K562 (cell line): ENCODE data around the gene PLEKHH3. TPM values are rescaled to one million over a fixed set of nuclear protein-coding genes. Genes with fewer than 3 reads are reported as not detected.

Source experiments
- CUX1 ChIP-seq: fragments of 200-800 bp; sonication (Bioruptor generic); IDR thresholded peaks from 2 replicates; pipeline ENCODE4 v1.6.1; 2016; ENCODE audit warnings: missing genetic modification characterization, missing compliant biosample characterization
- DMBX1 ChIP-seq: fragments of 250-450 bp; sonication (Bioruptor Pico); IDR thresholded peaks from 2 replicates; pipeline ENCODE4 v1.8.0; 2022; ENCODE audit warnings: inconsistent platforms, mild to moderate bottlenecking, moderate library complexity, borderline replicate concordance
- E2F5 ChIP-seq: sonication (generic); formaldehyde crosslinking; IDR thresholded peaks from 2 replicates; pipeline ENCODE4 v1.8.0; 2022; ENCODE audit warnings: mild to moderate bottlenecking, missing genetic modification reagents
- EP400 ChIP-seq: fragments of 450-650 bp; IDR thresholded peaks from 2 replicates; pipeline ENCODE4 v1.6.1; 2017; ENCODE audit warnings: antibody characterized with exemption, mild to moderate bottlenecking, moderate library complexity
- HCFC1 ChIP-seq: IDR thresholded peaks from 2 replicates; pipeline ENCODE4 v1.6.1; 2012; ENCODE audit warnings: low read depth, low read length, improper control_type of control experiment
- HDAC1 ChIP-seq, 2 experiments: fragments of 450-650 bp; IDR thresholded peaks; 2 replicates each; pipeline ENCODE4 v1.6.1; 2016 to 2017; ENCODE audit warnings: inconsistent platforms in 1 of 2, mild to moderate bottlenecking in 1 of 2, moderate library complexity in 1 of 2
- HDAC2 ChIP-seq: fragments of 450-650 bp; IDR thresholded peaks from 2 replicates; pipeline ENCODE4 v1.6.1; 2016; ENCODE audit warnings: mild to moderate bottlenecking
- KDM5B ChIP-seq: fragments of 200-600 bp; sonication (generic); IDR thresholded peaks from 2 replicates; pipeline ENCODE4 v1.6.1; 2012; ENCODE audit warnings: low read depth, mild to moderate bottlenecking, moderate library complexity, low read length, control low read depth, inconsistent platforms; ENCODE audit not compliant: insufficient replicate concordance
- RAD51 ChIP-seq: fragments of 450-650 bp; IDR thresholded peaks from 2 replicates; pipeline ENCODE4 v1.7.1; 2016; ENCODE audit warnings: low read depth, mild to moderate bottlenecking, borderline replicate concordance
- TAF1 ChIP-seq: IDR thresholded peaks from 2 replicates; pipeline ENCODE4 v1.6.1; 2011; ENCODE audit warnings: mild to moderate bottlenecking, low read length, moderate library complexity; ENCODE audit not compliant: insufficient read depth, control insufficient read depth, severe bottlenecking; ENCODE audit errors: extremely low read depth
- ZBTB1 ChIP-seq: sonication (generic); formaldehyde crosslinking; IDR thresholded peaks from 2 replicates; pipeline ENCODE4 v1.8.1; 2023; ENCODE audit warnings: missing genetic modification reagents, low read depth, mild to moderate bottlenecking, borderline replicate concordance
- polyA plus RNA-seq, 8 experiments: library from polyadenylated mRNA; depleted of rRNA in 4 of 8; stranded (reverse) in 5 of 8; unstranded in 3 of 8; fragments of >200 nt; fragmentation: Nextera tagmentation in 2 of 8; fragmentation: Illumina TruSeq in 1 of 8; extraction: Ambion mirVana in 2 of 8; extraction: Trizol in 1 of 8; gene quantifications; 2 replicates each; pipeline versions ENCODE4 v1.2.1 to v1.2.3, GENCODE V29; 2011 to 2014; ENCODE audit warnings: inconsistent platforms in 1 of 8, missing spikeins in 1 of 8
- total RNA-seq, 7 experiments: library from RNA; depleted of rRNA in 6 of 7; stranded (reverse); fragments of >200 nt in 6 of 7; fragmentation: Illumina TruSeq in 2 of 7; extraction: Trizol in 2 of 7; gene quantifications; 2 replicates each; pipeline versions ENCODE4 v1.2.1 to v1.2.3, GENCODE V29; 2011 to 2021; ENCODE audit warnings: low replicate concordance in 1 of 7

Gene PLEKHH3
- total and polyA plus RNA-seq, 9 of the 15 experiments (the other 6 are each of a cell fraction or from before 2014, with no cell fraction given) = 0.58 to 34.5 (median 5.0) TPM

- no peak for TF ChIP-seq CUX1 (CRISPR knock-in tag)
- no peak for TF ChIP-seq E2F5
- TF ChIP-seq ZBTB1 (CRISPR knock-in tag) = no peak
- TF ChIP-seq DMBX1 (CRISPR knock-in tag) = no peak
- TF ChIP-seq RAD51 = no peak
- TF ChIP-seq HDAC1 (IDR thresholded peaks at IDR 0.05) = no peak
- no peak for TF ChIP-seq HDAC2
- no peak for TF ChIP-seq EP400
- TF ChIP-seq TAF1 = no peak
- TF ChIP-seq KDM5B = no peak
- no peak for TF ChIP-seq HCFC1
These were observed 25.7 kb upstream of the PLEKHH3 start (continued) for GRCh38 chr17:42702446-42702845.
